Stimulated activated CD4-positive, alpha-beta T cell treated with anti-CD3 and anti-CD28 coated beads, TNF-alpha, amount 100 ng/mL, for 24 hours (primary cell): ENCODE results near the gene ZNF780B.

Experiments
- DNase-seq, 3 experiments: peaks; one replicate each; pipeline ENCODE4 v3.0.0-alpha.2; 2020; ENCODE audit warnings: low read depth in 3 of 3

ZNF780B gene

DNA sequence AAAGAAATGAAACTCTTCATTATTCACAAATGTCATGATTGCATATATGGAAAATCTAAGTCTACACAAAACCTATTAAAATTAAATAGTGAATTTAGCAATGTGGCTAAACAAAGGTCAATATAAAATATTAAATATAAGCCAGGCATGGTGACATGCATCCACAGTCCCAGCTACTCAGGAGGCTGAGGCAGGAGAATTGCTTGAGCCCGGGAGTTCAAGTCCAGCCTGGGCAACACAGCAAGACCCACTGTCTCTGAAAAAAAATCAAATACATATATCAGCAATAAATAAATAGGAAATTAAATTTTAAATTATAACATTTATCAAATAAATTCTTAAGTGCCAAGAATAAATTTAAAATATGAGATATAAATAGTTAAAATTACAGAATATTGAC lies 73.1 kb downstream of the ZNF780B start:
- DNase-seq = no peak
